Brain pericyte (primary cell): ENCODE data around the gene BRS3.
"Not testable (repeated sequence)": the region's sequence is repeated elsewhere in the genome, so short reads cannot be mapped to it uniquely, and the experiment has no call there.

ENCODE experiments used
- DNase-seq: peaks from one replicate; pipeline ENCODE4 v3.0.0-alpha.2; 2012; ENCODE audit warnings: low read depth, low spot score

Gene BRS3

GRCh38 chrX:136487647-136488046 is at the start of gene BRS3:
TSS of gene BRS3 (plus strand) at chrX:136487947. CDS start at chrX:136488115, 168 bp downstream.
- no peak for DNase-seq

GRCh38 chrX:136438192-136438591 is 49.6 kb upstream of the BRS3 start:
- DNase-seq = no peak

GRCh38 chrX:136445674-136446073 is 42.1 kb upstream of the BRS3 start:
- DNase-seq = not testable (repeated sequence)

- DNase-seq = no peak
Measured at GRCh38 chrX:136446208-136446607, 41.5 kb upstream of the BRS3 start.

- DNase-seq = no peak
Measured at GRCh38 chrX:136447308-136447707, 40.4 kb upstream of the BRS3 start.

GRCh38 chrX:136447968-136448367 is 39.8 kb upstream of the BRS3 start:
- DNase-seq = no peak

GRCh38 chrX:136450050-136450830 is 37.5 kb upstream of the BRS3 start:
- DNase-seq = no peak

- DNase-seq = no peak
Measured at GRCh38 chrX:136452614-136453013, 35.1 kb upstream of the BRS3 start.

- no peak for DNase-seq
Measured at GRCh38 chrX:136453114-136453513, 34.6 kb upstream of the BRS3 start.

- no peak for DNase-seq
Measured at GRCh38 chrX:136453771-136454170, 34.0 kb upstream of the BRS3 start.

- no peak for DNase-seq
Measured at GRCh38 chrX:136456133-136456532, 31.6 kb upstream of the BRS3 start.

GRCh38 chrX:136457303-136457917 is 30.3 kb upstream of the BRS3 start:
- no peak for DNase-seq

- no peak for DNase-seq
Measured at GRCh38 chrX:136464589-136464988, 23.2 kb upstream of the BRS3 start.

GRCh38 chrX:136467303-136467702 is 20.4 kb upstream of the BRS3 start:
- no peak for DNase-seq

- DNase-seq = no peak
Measured at GRCh38 chrX:136468391-136469103, 19.2 kb upstream of the BRS3 start.

- DNase-seq = no peak
Measured at GRCh38 chrX:136473663-136474062, 14.1 kb upstream of the BRS3 start.

- DNase-seq = no peak
Measured at GRCh38 chrX:136475236-136475635, 12.5 kb upstream of the BRS3 start.

- DNase-seq = no peak
Measured at GRCh38 chrX:136476501-136476900, 11.2 kb upstream of the BRS3 start.

GRCh38 chrX:136477026-136477425 is 10.7 kb upstream of the BRS3 start:
- no peak for DNase-seq

- DNase-seq = no peak
Measured at GRCh38 chrX:136480383-136480782, 7.4 kb upstream of the BRS3 start.

- no peak for DNase-seq
Measured at GRCh38 chrX:136488706-136489105, 959 bp downstream of the BRS3 start.

- no peak for DNase-seq
Measured at GRCh38 chrX:136491832-136492231, 4.1 kb downstream of the BRS3 start.

GRCh38 chrX:136493011-136493410 is 5.3 kb downstream of the BRS3 start:
- DNase-seq = no peak
